Upper lobe of left lung (tissue), 4 donors: Measurements from ENCODE around the gene RPL13A.

Source experiments
- EP300 ChIP-seq, 4 donors: sonication (generic); formaldehyde crosslinking; IDR thresholded peaks; one replicate each; pipeline ENCODE4 v1.5.1; 2017; ENCODE audit warnings: antibody characterized with exemption in 4 of 4, control low read depth in 2 of 4
- POLR2A ChIP-seq, 4 donors: fragments of 450-650 bp; IDR thresholded peaks; one replicate each; pipeline ENCODE4 v1.5.1; 2016 to 2017; ENCODE audit warnings: antibody characterized with exemption in 4 of 4, mild to moderate bottlenecking in 2 of 4

GRCh38 chr19:49448432-49448786 is 39.0 kb upstream of the RPL13A start:
- no peak for TF ChIP-seq POLR2A (IDR thresholded peaks at IDR 0.05)
- TF ChIP-seq EP300 (IDR thresholded peaks at IDR 0.05): no peak
